ENCODE results near the gene NUP50. TPM values are rescaled to one million over a fixed set of nuclear protein-coding genes. Genes with fewer than 3 reads are reported as not detected.

The NUP50 gene
- total and polyA plus RNA-seq, 2 donors (not counting 1 experiment from before 2014, with no cell fraction given), result 9.1 to 105 TPM

- Mint-ChIP-seq H3K27me3 (no peaks in the 10 kb centered on the region), H3K27ac (no peak overlapping the region), H3K4me3 (no peak overlapping the region), H3K9me3 (ENCODE audit: insufficient read depth) (no peaks in the 10 kb centered on the region), H3K4me1 (no peaks in the 10 kb centered on the region)
- intact Hi-C loops (cut with micrococcal nuclease), result no loop called here
- POLR2A ChIA-PET, result interaction anchor here (0.7 kb wide), 1 partner anchor 289 kb away, joined by 3 read pairs; no protein-coding TSS in a partner anchor
- Histone ChIP-seq H4K20me1 (ENCODE audit: control insufficient read depth, insufficient read depth, low read length, poor library complexity, severe bottlenecking) (no peaks in the 10 kb centered on the region), H3K27me3 (replicated peaks in 1 of 4; ENCODE audit: control extremely low read depth in 1 of 4, control insufficient read depth in 3 of 4, insufficient read depth in 4 of 4, low read length in 3 of 4) (no peaks in the 10 kb centered on the region), H3K36me3 (replicated peaks in 1 of 2; ENCODE audit: control extremely low read depth in 1 of 2, control insufficient read depth in 1 of 2, extremely low read depth in 1 of 2, insufficient read depth in 2 of 2, low read length in 1 of 2) (peaks cover 2 to 6% of the 10 kb centered on the region in 2 experiments), H3K4me2 (replicated peaks; ENCODE audit: low read depth, low read length, poor library complexity, severe bottlenecking) (no peak overlapping the region), H3K4me3 (ENCODE audit: control extremely low read depth in 1 of 5, extremely low read depth in 1 of 5, insufficient read depth in 1 of 5, low read depth in 2 of 5, low read length in 4 of 5) (no peak overlapping the region), H3K9me3 (ENCODE audit: control extremely low read depth in 1 of 3, control insufficient read depth in 2 of 3, insufficient read depth in 1 of 3, low read length in 2 of 3) (peaks cover 2 to 13% (median 12%) of the 10 kb centered on the region in 3 donors), H3K27ac (ENCODE audit: low read length in 2 of 2) (no peak overlapping the region), H3K4me1 (ENCODE audit: control insufficient read depth in 2 of 2, insufficient read depth in 2 of 2, low read length in 2 of 2) (no peaks in the 10 kb centered on the region), H3K9ac (ENCODE audit: low read length) (no peak overlapping the region), H2AFZ (ENCODE audit: insufficient read depth, low read depth, low read length, poor library complexity, severe bottlenecking) (no peak overlapping the region), H3K79me2 (ENCODE audit: control insufficient read depth, insufficient read depth, low read length) (no peaks in the 10 kb centered on the region)
- ATAC-seq (ENCODE audit: low read depth), result no peak
- TF ChIP-seq EZH2 (IDR thresholded peaks at IDR 0.05; ENCODE audit: borderline replicate concordance, insufficient read depth, low read depth, low read length, poor library complexity, severe bottlenecking), result no peak
- DNase-seq, result no peak
- CTCF ChIA-PET, result interaction anchor here (0.7 kb wide), 1 partner anchor 301 kb away, joined by 3 read pairs; no protein-coding TSS in a partner anchor
- 89% methylated on average over 3 of the region's 6 CpGs for WGBS (ENCODE audit: insufficient coverage)
These were observed 24.0 kb upstream of the NUP50 start for GRCh38 chr22:45139693-45140092.

- ATAC-seq (ENCODE audit: low read depth), result no peak
- H3K27ac Mint-ChIP-seq, result no peak overlapping the region
- Histone ChIP-seq H3K4me3 (ENCODE audit: control extremely low read depth in 1 of 5, extremely low read depth in 1 of 5, insufficient read depth in 1 of 5, low read depth in 2 of 5, low read length in 4 of 5) (no peak overlapping the region), H3K79me2 (ENCODE audit: control insufficient read depth, insufficient read depth, low read length) (no peaks in the 10 kb centered on the region), H3K9ac (ENCODE audit: low read length) (no peak overlapping the region), H2AFZ (ENCODE audit: insufficient read depth, low read depth, low read length, poor library complexity, severe bottlenecking) (no peak overlapping the region), H3K4me1 (ENCODE audit: control insufficient read depth in 2 of 2, insufficient read depth in 2 of 2, low read length in 2 of 2) (no peaks in the 10 kb centered on the region), H3K9me3 (ENCODE audit: control extremely low read depth in 1 of 3, control insufficient read depth in 2 of 3, insufficient read depth in 1 of 3, low read length in 2 of 3) (peaks cover 0 to 11% (median 8%) of the 10 kb centered on the region in 3 donors), H3K27me3 (replicated peaks in 1 of 4; ENCODE audit: control extremely low read depth in 1 of 4, control insufficient read depth in 3 of 4, insufficient read depth in 4 of 4, low read length in 3 of 4) (no peaks in the 10 kb centered on the region), H3K4me2 (replicated peaks; ENCODE audit: low read depth, low read length, poor library complexity, severe bottlenecking) (no peak overlapping the region), H4K20me1 (ENCODE audit: control insufficient read depth, insufficient read depth, low read length, poor library complexity, severe bottlenecking) (no peaks in the 10 kb centered on the region), H3K27ac (ENCODE audit: low read length in 2 of 2) (no peak overlapping the region), H3K36me3 (replicated peaks in 1 of 2; ENCODE audit: control extremely low read depth in 1 of 2, control insufficient read depth in 1 of 2, extremely low read depth in 1 of 2, insufficient read depth in 2 of 2, low read length in 1 of 2) (no peaks in the 10 kb centered on the region)
- CTCF ChIA-PET, result no interaction called here
- H3K27me3 Mint-ChIP-seq, result no peaks in the 10 kb centered on the region
- POLR2A ChIA-PET, result no interaction called here
- DNase-seq, result no peak
- no peak overlapping the region for H3K4me3 Mint-ChIP-seq
- H3K4me1 Mint-ChIP-seq, result no peaks in the 10 kb centered on the region
- TF ChIP-seq CTCF (IDR thresholded peaks at IDR 0.05) (no peak), EZH2 (IDR thresholded peaks at IDR 0.05; ENCODE audit: borderline replicate concordance, insufficient read depth, low read depth, low read length, poor library complexity, severe bottlenecking) (no peak)
- WGBS (ENCODE audit: insufficient coverage), result 94% methylated on average over 11 of the region's 15 CpGs
- intact Hi-C loops (cut with micrococcal nuclease), result no loop called here
- H3K9me3 Mint-ChIP-seq (ENCODE audit: insufficient read depth), result no peaks in the 10 kb centered on the region
These were observed 21.3 kb upstream of the NUP50 start for GRCh38 chr22:45142376-45142775.
